Smooth muscle cell (in vitro differentiated cells): ENCODE results near the gene PIK3CB. TPM values are rescaled to one million over a fixed set of nuclear protein-coding genes. Genes with fewer than 3 reads are reported as not detected.

ENCODE experiments used
- DNase-seq: peaks from one replicate; lab custom pipeline; 2025; ENCODE audit not compliant: unreplicated experiment; lab: John Stamatoyannopoulos, UW
- H2AFZ ChIP-seq: fragments of 200-600 bp; sonication (generic); 2 replicates; pipeline ENCODE4 v1.6.0; 2016; ENCODE audit warnings: antibody characterized with exemption, low read depth, mild to moderate bottlenecking
- H3F3A ChIP-seq: fragments of 200-600 bp; sonication (generic); 2 replicates; pipeline ENCODE4 v1.6.0; 2017; ENCODE audit warnings: antibody characterized with exemption, low read depth
- H3K27ac ChIP-seq: fragments of 200-600 bp; sonication (generic); 2 replicates; pipeline ENCODE4 v1.5.1; 2016; ENCODE audit warnings: low read depth, mild to moderate bottlenecking
- H3K27me3 ChIP-seq: fragments of 200-600 bp; sonication (generic); 2 replicates; pipeline ENCODE4 v1.6.1; 2016; ENCODE audit warnings: low read depth, mild to moderate bottlenecking
- H3K36me3 ChIP-seq: fragments of 200-600 bp; sonication (generic); 2 replicates; pipeline ENCODE4 v1.5.1; 2016; ENCODE audit warnings: low read depth
- H3K4me1 ChIP-seq: fragments of 200-600 bp; sonication (generic); 2 replicates; pipeline ENCODE4 v1.5.1; 2016; ENCODE audit warnings: low read depth
- H3K4me2 ChIP-seq: fragments of 200-600 bp; sonication (generic); 2 replicates; pipeline ENCODE4 v1.6.0; 2016; ENCODE audit warnings: mild to moderate bottlenecking
- H3K4me3 ChIP-seq: fragments of 200-600 bp; sonication (generic); 2 replicates; pipeline ENCODE4 v1.5.1; 2016; ENCODE audit warnings: mild to moderate bottlenecking
- H3K79me2 ChIP-seq: fragments of 200-600 bp; sonication (generic); 2 replicates; pipeline ENCODE4 v1.6.0; 2016; ENCODE audit warnings: low read depth, mild to moderate bottlenecking
- H3K9ac ChIP-seq: fragments of 200-600 bp; sonication (generic); 2 replicates; pipeline ENCODE4 v1.6.0; 2016; ENCODE audit warnings: low read depth
- H3K9me3 ChIP-seq: fragments of 200-600 bp; sonication (generic); replicated peaks from 2 replicates; pipeline ENCODE4 v1.5.1; 2016; ENCODE audit warnings: low read depth
- H4K20me1 ChIP-seq: fragments of 200-600 bp; sonication (generic); 2 replicates; pipeline ENCODE4 v1.6.0; 2016; ENCODE audit warnings: low read depth
- CTCF ChIP-seq: fragments of 200-600 bp; sonication (generic); IDR thresholded peaks from 2 replicates; pipeline ENCODE4 v1.5.1; 2017; ENCODE audit warnings: borderline replicate concordance, mild to moderate bottlenecking, antibody characterized with exemption; ENCODE audit not compliant: insufficient read depth, poor library complexity, severe bottlenecking
- WGBS: methylation state at CpG from one replicate; pipeline ENCODE4 v1.1.7; 2016; ENCODE audit warnings: low lambda C conversion rate; 5-methylcytosine and 5-hydroxymethylcytosine counted together
- polyA plus RNA-seq: library from polyadenylated mRNA; unstranded; fragments of >200 nt; fragmentation: Nextera tagmentation; extraction: Ambion mirVana; gene quantifications from 2 replicates; pipeline ENCODE4 v1.2.1, GENCODE V29; 2016
- total RNA-seq: library from RNA; depleted of rRNA; stranded (reverse); fragments of >200 nt; gene quantifications from 2 replicates; pipeline ENCODE4 v1.2.3, GENCODE V29; 2014

PIK3CB gene
- total and polyA plus RNA-seq, 2 experiments from 2014 or later: 2.6 to 4.5 TPM

GRCh38 chr3:138678874-138679392 lies 155.8 kb downstream of the PIK3CB start:
- Histone ChIP-seq H3K27me3 (no peaks in the 10 kb centered on the region), H3K9ac (no peak overlapping the region), H3K27ac (no peak overlapping the region), H3K4me2 (no peak overlapping the region), H3K4me1 (no peaks in the 10 kb centered on the region), H3F3A (no peaks in the 10 kb centered on the region), H3K79me2 (no peaks in the 10 kb centered on the region), H4K20me1 (no peaks in the 10 kb centered on the region), H2AFZ (no peak overlapping the region), H3K4me3 (no peak overlapping the region), H3K36me3 (no peaks in the 10 kb centered on the region), H3K9me3 (no peaks in the 10 kb centered on the region)
- no peak for TF ChIP-seq CTCF
- WGBS: 87% methylated on average over 5 of the region's 5 CpGs
- DNase-seq: no peak

GRCh38 chr3:138678086-138678485 lies 156.6 kb downstream of the PIK3CB start:
- no peaks in the 10 kb centered on the region for H4K20me1 ChIP-seq
- H3K4me3 ChIP-seq: no peak overlapping the region
- no peaks in the 10 kb centered on the region for H3K79me2 ChIP-seq
- no peak overlapping the region for H3K9ac ChIP-seq
- no peaks in the 10 kb centered on the region for H3F3A ChIP-seq
- no peaks in the 10 kb centered on the region for H3K4me1 ChIP-seq
- H3K4me2 ChIP-seq: no peak overlapping the region
- no peak for DNase-seq
- no peak for TF ChIP-seq CTCF
- H3K27ac ChIP-seq: no peak overlapping the region
- H3K9me3 ChIP-seq: no peaks in the 10 kb centered on the region
- H2AFZ ChIP-seq: no peak overlapping the region
- WGBS: 100% methylated on average over 1 of the region's 1 CpG
- no peaks in the 10 kb centered on the region for H3K36me3 ChIP-seq
- H3K27me3 ChIP-seq: no peaks in the 10 kb centered on the region

GRCh38 chr3:138675393-138675792 lies 159.3 kb downstream of the PIK3CB start:
- WGBS: 97% methylated on average over 1 of the region's 1 CpG
- no peak for TF ChIP-seq CTCF

GRCh38 chr3:138673641-138674530 lies 160.8 kb downstream of the PIK3CB start:
- H3K36me3 ChIP-seq: no peaks in the 10 kb centered on the region
- H3K79me2 ChIP-seq: no peaks in the 10 kb centered on the region
- no peak overlapping the region for H3K4me2 ChIP-seq
- no peaks in the 10 kb centered on the region for H3K9me3 ChIP-seq
- H3K27me3 ChIP-seq: no peaks in the 10 kb centered on the region
- no peak overlapping the region for H3K4me3 ChIP-seq
- DNase-seq: no peak
- no peak overlapping the region for H2AFZ ChIP-seq
- H3K9ac ChIP-seq: no peak overlapping the region
- no peak for TF ChIP-seq CTCF
- no peaks in the 10 kb centered on the region for H4K20me1 ChIP-seq
- WGBS: 59% methylated on average over 4 of the region's 4 CpGs
- H3K27ac ChIP-seq: peak overlapping the region; percentile 64
- no peaks in the 10 kb centered on the region for H3F3A ChIP-seq
- H3K4me1 ChIP-seq: peaks cover 3% of the 10 kb centered on the region

More at GRCh38 chr3:138675393-138675792, 159.3 kb downstream of the PIK3CB start:
- Histone ChIP-seq H3K9me3 (no peaks in the 10 kb centered on the region), H4K20me1 (no peaks in the 10 kb centered on the region), H3K4me1 (peaks cover 3% of the 10 kb centered on the region), H3K79me2 (no peaks in the 10 kb centered on the region), H2AFZ (no peak overlapping the region), H3F3A (no peaks in the 10 kb centered on the region), H3K4me2 (no peak overlapping the region), H3K27me3 (no peaks in the 10 kb centered on the region), H3K9ac (no peak overlapping the region), H3K27ac (no peak overlapping the region), H3K4me3 (no peak overlapping the region), H3K36me3 (no peaks in the 10 kb centered on the region)
- no peak for DNase-seq
